Brain pericyte (primary cell): ENCODE results near the gene P2RY1.

Source experiments
- DNase-seq: peaks from one replicate; pipeline ENCODE4 v3.0.0-alpha.2; 2012; ENCODE audit warnings: low read depth, low spot score

Gene P2RY1

DNA sequence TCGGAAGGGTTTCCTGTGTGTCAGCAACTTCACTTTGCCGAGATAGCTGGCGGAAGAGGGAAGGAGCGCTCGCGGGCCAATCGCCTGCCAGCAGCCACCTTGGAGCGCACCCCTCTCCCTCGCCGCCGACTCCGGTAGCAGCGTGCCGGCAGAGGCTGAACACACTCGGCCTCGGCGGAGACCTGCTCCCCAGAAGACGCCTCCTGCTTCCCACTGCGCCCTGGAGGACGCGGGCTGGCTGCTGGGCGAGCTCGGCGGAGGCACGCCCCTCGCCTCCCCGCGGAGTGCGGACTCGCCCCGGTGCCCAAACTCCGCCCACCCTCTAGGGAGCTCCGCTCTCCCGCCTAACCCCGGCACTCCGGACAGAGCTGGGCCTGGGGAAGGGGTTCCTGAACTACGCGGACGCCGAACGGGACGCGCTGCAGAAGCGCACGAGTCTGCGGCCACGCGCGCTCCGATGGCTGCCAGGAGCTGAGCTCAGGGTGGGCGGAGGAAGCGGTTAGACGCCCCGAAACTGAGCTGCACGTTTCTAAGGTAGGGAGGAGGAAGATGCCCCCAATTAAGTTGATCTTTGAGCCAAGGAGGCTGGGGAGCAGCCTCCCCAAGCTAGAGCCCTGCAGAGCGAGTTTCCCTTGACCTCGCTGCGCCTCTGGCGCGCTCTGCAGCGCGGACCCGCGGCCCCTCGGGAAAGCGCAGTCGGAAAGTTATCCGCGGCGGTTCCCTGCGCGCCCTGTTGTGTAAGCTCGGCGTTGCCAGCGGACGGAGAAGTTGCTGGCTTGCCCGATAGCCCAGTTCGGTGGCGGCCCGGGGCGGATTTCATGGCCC lies at the start of gene P2RY1:
Gene P2RY1 (plus strand): TSS at position 356 of the 825 bp plus-strand sequence. CDS start 652 bp downstream, outside the sequence.
- no peak for DNase-seq

- DNase-seq, result no peak
Measured at GRCh38 chr3:152786977-152787681, 47.8 kb upstream of the P2RY1 start.

GRCh38 chr3:152790651-152791387 lies 44.1 kb upstream of the P2RY1 start:
- no peak for DNase-seq

- no peak for DNase-seq
Measured at GRCh38 chr3:152793969-152794368, 41.0 kb upstream of the P2RY1 start.

GRCh38 chr3:152797751-152798432 lies 37.0 kb upstream of the P2RY1 start:
- no peak for DNase-seq

DNA sequence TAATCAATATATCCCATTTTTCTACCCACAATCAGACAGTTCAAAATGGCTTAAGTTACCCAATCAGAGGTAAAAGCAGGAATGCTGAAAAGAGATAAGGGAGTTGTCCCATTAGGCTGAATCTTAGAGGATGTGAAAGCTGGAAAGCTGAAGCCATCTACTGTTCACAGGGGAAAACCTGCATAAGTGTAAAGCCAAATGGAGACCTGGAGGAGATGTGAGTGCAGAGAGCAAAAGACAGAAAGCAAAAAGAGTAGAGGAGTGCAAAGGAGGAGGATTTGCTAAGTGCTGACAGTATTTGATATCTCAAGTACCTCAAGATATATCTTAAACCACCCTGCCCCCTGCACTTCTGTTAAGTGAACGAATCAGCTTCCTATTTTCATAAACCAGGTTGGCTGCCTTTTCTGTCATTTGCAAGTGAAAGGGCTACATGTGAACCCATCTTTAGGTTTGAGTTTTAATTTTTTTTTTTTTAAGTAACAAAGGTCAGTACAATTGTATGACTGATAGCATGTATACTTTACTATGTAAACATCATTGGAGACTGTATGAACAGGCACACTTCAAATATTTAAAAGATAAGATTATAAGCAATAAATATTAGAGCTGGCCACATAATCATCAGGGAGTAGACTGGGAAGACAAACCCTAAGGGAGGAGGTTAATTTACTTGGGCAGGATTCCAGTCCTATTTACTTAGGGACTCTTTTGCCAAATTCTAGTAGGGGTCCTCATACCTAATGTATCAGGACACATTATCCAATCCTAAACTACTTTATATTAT lies 22.8 kb upstream of the P2RY1 start:
- DNase-seq, result no peak

GRCh38 chr3:152817400-152817799 lies 17.5 kb upstream of the P2RY1 start:
- no peak for DNase-seq

DNA sequence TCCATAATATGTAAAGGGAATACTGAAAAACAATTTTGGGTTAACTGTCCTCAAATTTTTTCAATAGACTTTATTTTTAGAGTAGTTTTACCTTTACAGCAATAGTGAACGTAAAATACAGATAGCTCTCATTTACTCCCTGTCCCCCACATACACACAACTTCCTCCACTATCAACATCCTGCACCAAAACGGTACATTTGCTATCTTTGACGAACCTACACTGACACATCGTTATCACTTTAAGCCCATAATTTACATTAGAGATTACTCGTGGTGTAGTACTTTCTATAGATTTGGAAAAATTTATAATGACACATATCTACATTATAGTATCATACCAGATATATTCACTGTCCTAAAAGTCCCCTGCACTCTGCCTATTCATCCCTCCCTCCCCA lies 16.9 kb upstream of the P2RY1 start:
- DNase-seq, result no peak

DNA sequence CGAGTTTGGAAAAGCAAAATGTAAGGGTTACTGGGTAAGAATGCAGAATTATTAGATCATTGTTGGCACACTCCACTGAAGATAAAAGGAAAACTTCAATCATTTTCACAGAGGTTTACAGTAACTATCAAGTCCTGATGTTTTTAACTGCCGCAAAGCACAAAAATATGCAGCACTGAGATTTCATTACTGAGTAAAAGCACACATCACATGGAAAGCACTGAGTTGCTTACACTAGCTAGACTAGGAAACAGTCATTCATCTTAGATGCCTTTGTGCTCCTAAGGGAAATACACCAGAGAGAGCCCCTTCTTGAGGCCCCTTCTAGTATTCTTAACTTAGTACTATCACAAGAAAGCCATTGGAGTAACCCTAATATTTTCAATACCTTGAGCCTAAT lies 11.8 kb upstream of the P2RY1 start:
- DNase-seq, result no peak

- no peak for DNase-seq
Measured at GRCh38 chr3:152823781-152824180, 11.2 kb upstream of the P2RY1 start.

GRCh38 chr3:152825566-152825965 lies 9.4 kb upstream of the P2RY1 start:
- no peak for DNase-seq

DNA sequence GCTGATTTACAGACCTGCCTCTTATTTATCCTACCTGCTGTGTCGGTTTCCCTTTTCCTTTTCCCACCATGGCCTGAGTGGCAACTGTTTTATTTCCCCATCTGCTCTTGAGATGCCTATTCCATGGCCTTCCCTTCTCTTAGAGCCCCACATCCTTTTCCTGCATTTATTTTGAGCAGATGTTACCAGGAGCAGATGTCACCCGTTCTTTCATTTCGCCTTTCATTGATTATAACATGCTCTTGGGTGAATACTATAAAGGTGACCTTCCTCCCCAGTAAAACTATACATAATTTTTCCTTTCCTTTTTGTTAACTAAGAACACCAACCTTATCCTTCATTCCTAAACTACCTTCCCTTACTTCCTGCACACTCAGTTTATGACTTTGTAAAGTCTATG lies 8.5 kb upstream of the P2RY1 start:
- DNase-seq, result no peak

GRCh38 chr3:152827313-152827712 lies 7.6 kb upstream of the P2RY1 start:
- DNase-seq, result no peak

DNA sequence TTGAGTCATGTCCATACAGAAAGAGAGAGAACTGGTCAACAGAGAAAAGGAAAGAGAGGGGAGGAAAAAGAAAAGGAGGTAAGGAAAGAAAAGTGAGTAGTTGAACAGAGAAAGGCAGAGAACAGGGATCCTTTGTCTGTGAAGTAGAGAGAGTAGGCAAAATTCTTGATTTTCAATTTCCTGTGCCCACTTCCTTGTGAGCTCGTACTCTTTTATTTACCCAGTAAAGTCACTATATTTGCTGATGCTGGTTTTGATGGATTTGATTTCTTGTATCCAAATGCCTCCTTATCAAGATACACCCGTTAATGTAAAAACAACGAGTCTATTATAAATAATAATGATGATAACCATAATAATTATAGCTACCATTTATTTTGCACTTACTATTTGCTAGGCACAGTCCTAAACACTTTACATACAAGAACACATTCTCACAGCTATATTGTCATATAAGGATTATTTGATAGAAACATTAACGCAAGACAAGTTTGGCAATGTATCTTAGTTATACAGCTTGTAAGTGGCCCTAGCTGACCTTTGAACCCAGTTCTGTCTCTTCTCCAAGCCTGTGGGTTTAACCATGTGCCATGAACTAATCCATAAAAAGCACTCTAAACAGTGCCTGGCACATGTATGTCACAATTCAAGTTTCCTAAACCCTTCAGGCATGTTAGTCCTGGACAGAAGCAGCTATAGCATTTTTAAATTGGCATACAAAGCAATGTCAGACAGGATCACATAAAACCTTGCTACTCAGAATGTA lies 6.7 kb upstream of the P2RY1 start:
- no peak for DNase-seq

GRCh38 chr3:152830245-152830644 lies 4.7 kb upstream of the P2RY1 start:
- no peak for DNase-seq

DNA sequence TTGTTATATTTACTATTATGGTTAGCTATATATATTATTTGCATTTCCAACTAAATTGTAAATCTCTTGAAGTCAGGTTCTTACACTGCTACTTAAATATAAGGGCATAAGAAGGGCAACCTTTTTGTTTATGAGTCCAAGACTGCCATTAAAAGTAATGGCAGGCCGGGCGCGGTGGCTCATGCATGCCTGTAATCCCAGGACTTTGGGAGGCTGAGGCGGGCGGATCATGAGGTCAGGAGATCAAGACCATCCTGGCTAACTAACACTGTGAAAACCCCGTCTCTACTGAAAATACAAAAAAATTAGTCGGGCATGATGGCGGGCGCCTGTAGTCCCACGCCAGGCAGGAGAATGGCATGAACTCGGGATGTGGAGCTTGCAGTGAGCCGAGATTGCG lies 2.9 kb upstream of the P2RY1 start:
- no peak for DNase-seq

- DNase-seq, result no peak
Measured at GRCh38 chr3:152833089-152833488, 1.8 kb upstream of the P2RY1 start.

DNA sequence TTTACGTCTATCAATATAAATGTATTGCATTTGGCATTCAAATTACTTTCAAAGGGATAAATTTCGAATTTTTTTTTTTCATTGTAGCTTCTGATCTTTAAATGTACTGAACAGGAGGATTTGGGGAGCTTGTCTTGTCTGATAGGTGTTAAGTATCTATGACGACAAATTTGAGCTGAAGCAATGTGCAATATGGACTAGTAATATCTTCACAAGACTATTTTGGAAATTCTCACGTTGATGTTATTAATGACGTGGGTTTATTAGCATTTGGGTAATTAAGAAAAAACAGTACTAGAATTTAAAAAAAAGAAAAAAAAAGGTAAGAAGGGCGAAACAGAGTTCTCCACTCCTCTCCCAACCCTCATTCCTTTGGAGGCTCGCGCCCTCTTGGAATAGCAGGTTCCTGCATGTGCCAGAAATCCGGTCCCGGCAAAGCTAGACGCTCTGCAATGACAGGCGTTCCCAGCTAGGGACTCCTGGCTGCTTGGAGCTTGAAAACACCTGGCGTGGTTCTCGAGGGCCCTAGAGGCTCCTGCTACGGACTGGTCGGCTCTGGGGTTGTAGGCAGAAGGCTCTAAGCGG lies 648 bp upstream of the P2RY1 start:
- no peak for DNase-seq

DNA sequence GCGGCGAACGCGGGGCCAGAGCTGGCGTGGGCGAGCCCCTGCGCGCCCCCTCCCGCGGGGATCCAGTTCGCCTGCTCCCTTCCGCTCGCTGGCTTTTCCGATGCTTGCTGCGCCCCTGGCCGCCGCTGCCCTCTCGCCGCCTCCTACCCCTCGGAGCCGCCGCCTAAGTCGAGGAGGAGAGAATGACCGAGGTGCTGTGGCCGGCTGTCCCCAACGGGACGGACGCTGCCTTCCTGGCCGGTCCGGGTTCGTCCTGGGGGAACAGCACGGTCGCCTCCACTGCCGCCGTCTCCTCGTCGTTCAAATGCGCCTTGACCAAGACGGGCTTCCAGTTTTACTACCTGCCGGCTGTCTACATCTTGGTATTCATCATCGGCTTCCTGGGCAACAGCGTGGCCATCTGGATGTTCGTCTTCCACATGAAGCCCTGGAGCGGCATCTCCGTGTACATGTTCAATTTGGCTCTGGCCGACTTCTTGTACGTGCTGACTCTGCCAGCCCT lies 721 bp downstream of the P2RY1 start:
- no peak for DNase-seq

DNA sequence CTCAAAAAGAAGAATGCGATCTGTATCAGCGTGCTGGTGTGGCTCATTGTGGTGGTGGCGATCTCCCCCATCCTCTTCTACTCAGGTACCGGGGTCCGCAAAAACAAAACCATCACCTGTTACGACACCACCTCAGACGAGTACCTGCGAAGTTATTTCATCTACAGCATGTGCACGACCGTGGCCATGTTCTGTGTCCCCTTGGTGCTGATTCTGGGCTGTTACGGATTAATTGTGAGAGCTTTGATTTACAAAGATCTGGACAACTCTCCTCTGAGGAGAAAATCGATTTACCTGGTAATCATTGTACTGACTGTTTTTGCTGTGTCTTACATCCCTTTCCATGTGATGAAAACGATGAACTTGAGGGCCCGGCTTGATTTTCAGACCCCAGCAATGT lies 1.3 kb downstream of the P2RY1 start:
- no peak for DNase-seq
